ENCODE results near the gene ARHGEF28.

ARHGEF28 gene

GRCh38 chr5:73783828-73784227 is 157.8 kb downstream of the ARHGEF28 start:
- H3K9ac ChIP-seq (ENCODE audit: low read length) = no peak overlapping the region
- no peaks in the 10 kb centered on the region for H3K9me3 ChIP-seq (replicated peaks; ENCODE audit: insufficient read depth, low read length)
- H2AFZ ChIP-seq (ENCODE audit: low read length) = no peak overlapping the region
- H3K79me2 ChIP-seq (ENCODE audit: low read length) = no peaks in the 10 kb centered on the region
- H3K4me1 ChIP-seq (ENCODE audit: low read length) = no peaks in the 10 kb centered on the region
- H4K20me1 ChIP-seq (ENCODE audit: insufficient read depth, low read length) = no peaks in the 10 kb centered on the region
- no peaks in the 10 kb centered on the region for H3F3A ChIP-seq (ENCODE audit: insufficient read depth, low read length)
- no peak overlapping the region for H3K4me3 ChIP-seq (ENCODE audit: low read length)
- H3K27ac ChIP-seq (ENCODE audit: low read length) = no peak overlapping the region
- no peak overlapping the region for H3K4me2 ChIP-seq (ENCODE audit: low read depth, low read length)
- no peaks in the 10 kb centered on the region for H3K9me2 ChIP-seq (replicated peaks; ENCODE audit: insufficient read depth, low read length)
- TF ChIP-seq EZH2 (optimal IDR thresholded peaks at IDR 0.05; ENCODE audit: low read depth, low read length) = no peak
- peak; percentile 32; the same call in 1 of the 2 replicates for TF ChIP-seq CTCF (IDR thresholded peaks at IDR 0.05; ENCODE audit: low read length)
- no peak for TF ChIP-seq EZH2phosphoT487 (IDR thresholded peaks at IDR 0.05; ENCODE audit: low read length)
- peak; percentile 23 for DNase-seq
- no peaks in the 10 kb centered on the region for H3K36me3 ChIP-seq (replicated peaks; ENCODE audit: insufficient read depth, low read length)
- H3K27me3 ChIP-seq (replicated peaks; ENCODE audit: insufficient read depth, low read length) = no peaks in the 10 kb centered on the region

GRCh38 chr5:73786043-73786831 is 160.2 kb downstream of the ARHGEF28 start:
- H3K4me2 ChIP-seq (ENCODE audit: low read depth, low read length) = no peak overlapping the region
- no peaks in the 10 kb centered on the region for H3K79me2 ChIP-seq (ENCODE audit: low read length)
- TF ChIP-seq CTCF (IDR thresholded peaks at IDR 0.05; ENCODE audit: low read length) (no peak), EZH2phosphoT487 (IDR thresholded peaks at IDR 0.05; ENCODE audit: low read length) (no peak), EZH2 (optimal IDR thresholded peaks at IDR 0.05; ENCODE audit: low read depth, low read length) (no peak)
- H4K20me1 ChIP-seq (ENCODE audit: insufficient read depth, low read length) = no peaks in the 10 kb centered on the region
- no peak overlapping the region for H3K27ac ChIP-seq (ENCODE audit: low read length)
- H3K9me2 ChIP-seq (replicated peaks; ENCODE audit: insufficient read depth, low read length) = no peaks in the 10 kb centered on the region
- no peak overlapping the region for H3K9ac ChIP-seq (ENCODE audit: low read length)
- H3F3A ChIP-seq (ENCODE audit: insufficient read depth, low read length) = no peaks in the 10 kb centered on the region
- peaks cover 15% of the 10 kb centered on the region; the same call in 1 of the 2 replicates for H3K4me1 ChIP-seq (ENCODE audit: low read length)
- no peaks in the 10 kb centered on the region for H3K36me3 ChIP-seq (replicated peaks; ENCODE audit: insufficient read depth, low read length)
- H3K4me3 ChIP-seq (ENCODE audit: low read length) = no peak overlapping the region
- no peaks in the 10 kb centered on the region for H3K9me3 ChIP-seq (replicated peaks; ENCODE audit: insufficient read depth, low read length)
- H2AFZ ChIP-seq (ENCODE audit: low read length) = no peak overlapping the region
- no peaks in the 10 kb centered on the region for H3K27me3 ChIP-seq (replicated peaks; ENCODE audit: insufficient read depth, low read length)
- no peak for DNase-seq

GRCh38 chr5:73789851-73790281 is 163.9 kb downstream of the ARHGEF28 start:
- TF ChIP-seq CTCF (IDR thresholded peaks at IDR 0.05; ENCODE audit: low read length) (no peak), EZH2phosphoT487 (IDR thresholded peaks at IDR 0.05; ENCODE audit: low read length) (no peak), EZH2 (optimal IDR thresholded peaks at IDR 0.05; ENCODE audit: low read depth, low read length) (no peak)
- no peaks in the 10 kb centered on the region for H3K79me2 ChIP-seq (ENCODE audit: low read length)
- no peak overlapping the region for H3K27ac ChIP-seq (ENCODE audit: low read length)
- H3K27me3 ChIP-seq (replicated peaks; ENCODE audit: insufficient read depth, low read length) = no peaks in the 10 kb centered on the region
- H3K4me1 ChIP-seq (ENCODE audit: low read length) = peaks cover 15% of the 10 kb centered on the region; the same call in 1 of the 2 replicates
- no peaks in the 10 kb centered on the region for H4K20me1 ChIP-seq (ENCODE audit: insufficient read depth, low read length)
- H3K9me2 ChIP-seq (replicated peaks; ENCODE audit: insufficient read depth, low read length) = no peaks in the 10 kb centered on the region
- peak; percentile 59 for DNase-seq
- H3K9me3 ChIP-seq (replicated peaks; ENCODE audit: insufficient read depth, low read length) = no peaks in the 10 kb centered on the region
- H3K9ac ChIP-seq (ENCODE audit: low read length) = no peak overlapping the region
- H3K4me3 ChIP-seq (ENCODE audit: low read length) = no peak overlapping the region
- no peaks in the 10 kb centered on the region for H3F3A ChIP-seq (ENCODE audit: insufficient read depth, low read length)
- no peaks in the 10 kb centered on the region for H3K36me3 ChIP-seq (replicated peaks; ENCODE audit: insufficient read depth, low read length)
- H2AFZ ChIP-seq (ENCODE audit: low read length) = no peak overlapping the region
- no peak overlapping the region for H3K4me2 ChIP-seq (ENCODE audit: low read depth, low read length)
